NB4 (cell line): ENCODE data around the gene CEBPB.
"Not testable (repeated sequence)": the region's sequence is repeated elsewhere in the genome, so short reads cannot be mapped to it uniquely, and the experiment has no call there.

ENCODE experiments used
- DNase-seq: peaks from one replicate; pipeline ENCODE4 v3.0.0; 2010; ENCODE audit warnings: low read depth
- H3K4me3 ChIP-seq: one replicate; pipeline ENCODE4 v1.5.1; 2011; ENCODE audit warnings: mild to moderate bottlenecking, low read depth, low read length, moderate library complexity
- MYC ChIP-seq: IDR thresholded peaks from 2 replicates; pipeline ENCODE4 v1.6.1; 2011; ENCODE audit warnings: low read depth, low read length
- POLR2A ChIP-seq: IDR thresholded peaks from 2 replicates; pipeline ENCODE4 v1.6.1; 2011; ENCODE audit warnings: mild to moderate bottlenecking; ENCODE audit not compliant: insufficient read length; ENCODE audit errors: extremely low read depth
- TF ChIP-seq, protein P1 (sequence below): IDR thresholded peaks from one replicate; pipeline ENCODE4 v1.5.1; 2012; ENCODE audit warnings: low read depth, low read length
- TF ChIP-seq, protein P2 (sequence below): IDR thresholded peaks from 2 replicates; pipeline ENCODE4 v1.6.1; 2011; ENCODE audit warnings: low read depth, low read length

Gene CEBPB

DNA sequence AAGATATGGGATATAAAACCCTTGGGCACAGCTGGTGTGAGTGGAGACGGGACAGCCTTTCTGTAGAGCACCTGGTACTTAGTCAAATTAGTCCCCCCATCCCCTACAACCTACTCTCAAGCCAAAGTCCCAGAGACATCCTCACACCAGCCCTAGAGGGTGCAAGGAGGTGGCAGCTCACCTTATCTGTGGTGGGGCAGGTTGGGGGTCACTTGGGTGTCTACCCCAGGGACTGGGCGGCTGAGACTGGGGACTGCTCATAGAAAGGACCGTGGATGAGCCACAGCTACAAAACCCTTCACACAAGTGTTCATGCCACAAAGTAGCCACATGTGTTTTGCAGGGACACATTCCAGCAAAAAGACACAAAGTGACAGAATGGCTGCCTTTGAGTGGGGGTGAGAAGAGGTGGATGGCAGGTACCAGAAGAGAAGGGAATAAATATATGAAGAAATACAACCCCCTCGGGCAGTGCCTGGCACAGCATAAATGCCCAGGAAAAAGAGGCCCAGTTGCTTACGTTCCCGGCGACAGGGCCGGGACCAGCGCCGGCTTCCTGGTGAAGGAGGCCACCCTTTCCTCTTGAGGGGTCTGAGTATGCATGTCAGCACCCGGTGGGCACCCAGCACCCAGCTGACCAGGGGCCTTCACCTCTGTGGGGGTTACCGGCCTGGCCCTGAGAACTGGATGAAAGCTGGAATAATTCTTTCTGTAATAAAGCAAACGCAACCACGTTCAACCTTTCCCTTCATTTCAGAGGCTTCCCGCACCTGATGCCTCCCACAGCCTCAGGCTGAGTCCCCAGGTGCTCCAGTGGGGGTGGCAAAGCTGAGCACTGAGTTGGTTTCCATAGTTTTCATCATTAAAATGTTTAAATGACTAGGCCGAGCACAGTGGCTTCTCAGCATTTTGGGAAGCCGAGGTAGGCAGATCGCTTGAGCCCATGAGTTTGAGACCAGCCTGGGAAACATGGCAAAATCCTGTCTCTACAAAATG lies 14.4 kb upstream of the CEBPB start:
- DNase-seq = no peak
- TF ChIP-seq POLR2A (no peak), MYC (no peak)
- TF ChIP-seq, protein P1, sequence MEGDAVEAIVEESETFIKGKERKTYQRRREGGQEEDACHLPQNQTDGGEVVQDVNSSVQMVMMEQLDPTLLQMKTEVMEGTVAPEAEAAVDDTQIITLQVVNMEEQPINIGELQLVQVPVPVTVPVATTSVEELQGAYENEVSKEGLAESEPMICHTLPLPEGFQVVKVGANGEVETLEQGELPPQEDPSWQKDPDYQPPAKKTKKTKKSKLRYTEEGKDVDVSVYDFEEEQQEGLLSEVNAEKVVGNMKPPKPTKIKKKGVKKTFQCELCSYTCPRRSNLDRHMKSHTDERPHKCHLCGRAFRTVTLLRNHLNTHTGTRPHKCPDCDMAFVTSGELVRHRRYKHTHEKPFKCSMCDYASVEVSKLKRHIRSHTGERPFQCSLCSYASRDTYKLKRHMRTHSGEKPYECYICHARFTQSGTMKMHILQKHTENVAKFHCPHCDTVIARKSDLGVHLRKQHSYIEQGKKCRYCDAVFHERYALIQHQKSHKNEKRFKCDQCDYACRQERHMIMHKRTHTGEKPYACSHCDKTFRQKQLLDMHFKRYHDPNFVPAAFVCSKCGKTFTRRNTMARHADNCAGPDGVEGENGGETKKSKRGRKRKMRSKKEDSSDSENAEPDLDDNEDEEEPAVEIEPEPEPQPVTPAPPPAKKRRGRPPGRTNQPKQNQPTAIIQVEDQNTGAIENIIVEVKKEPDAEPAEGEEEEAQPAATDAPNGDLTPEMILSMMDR = no peak
- no peak overlapping the region for H3K4me3 ChIP-seq

DNA sequence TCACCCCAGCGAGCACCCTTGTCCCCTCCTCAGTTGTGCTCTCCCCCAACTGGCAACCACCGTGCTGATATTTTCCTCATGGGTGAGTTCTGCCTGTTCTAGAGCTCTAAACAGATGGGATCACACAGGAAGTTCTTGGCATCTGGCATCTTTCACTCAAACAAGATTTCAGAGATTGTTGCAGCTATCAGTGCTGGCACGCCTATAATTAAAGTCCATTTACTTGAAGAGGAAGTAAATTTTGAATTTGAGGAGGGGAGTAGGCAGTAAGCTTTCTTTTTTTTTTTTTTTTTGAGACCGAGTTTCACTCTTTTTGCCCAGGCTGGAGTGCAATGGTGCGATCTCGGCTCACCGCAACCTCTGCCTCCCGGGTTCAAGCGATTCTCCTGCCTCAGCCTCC lies 12.0 kb upstream of the CEBPB start:
- DNase-seq, H3K4me3 ChIP-seq: not testable (repeated sequence)

DNA sequence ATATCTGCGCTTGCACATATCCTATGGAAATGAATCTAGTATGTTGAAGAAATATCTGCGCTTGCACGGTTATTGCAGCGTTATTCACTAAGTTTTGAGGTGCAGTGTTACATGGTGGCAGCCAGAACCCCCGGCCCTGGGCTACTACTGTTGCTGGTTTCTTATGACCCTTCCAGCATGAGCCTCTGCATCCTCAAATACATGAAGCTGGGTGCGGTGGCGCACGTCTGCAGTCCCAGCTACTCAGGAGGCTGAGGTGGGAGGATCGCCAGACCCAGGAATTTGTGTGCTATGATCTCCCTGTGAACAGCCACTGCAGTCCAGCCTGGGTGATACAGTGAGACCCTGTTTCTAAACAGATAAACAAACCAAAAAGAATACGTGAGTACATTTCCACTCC lies 9.3 kb upstream of the CEBPB start:
- TF ChIP-seq, protein P1 = no peak
- TF ChIP-seq, protein P2, sequence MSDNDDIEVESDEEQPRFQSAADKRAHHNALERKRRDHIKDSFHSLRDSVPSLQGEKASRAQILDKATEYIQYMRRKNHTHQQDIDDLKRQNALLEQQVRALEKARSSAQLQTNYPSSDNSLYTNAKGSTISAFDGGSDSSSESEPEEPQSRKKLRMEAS = no peak
- no peak for TF ChIP-seq MYC
- no peak for TF ChIP-seq POLR2A
- no peak for DNase-seq
- H3K4me3 ChIP-seq = no peak overlapping the region

DNA sequence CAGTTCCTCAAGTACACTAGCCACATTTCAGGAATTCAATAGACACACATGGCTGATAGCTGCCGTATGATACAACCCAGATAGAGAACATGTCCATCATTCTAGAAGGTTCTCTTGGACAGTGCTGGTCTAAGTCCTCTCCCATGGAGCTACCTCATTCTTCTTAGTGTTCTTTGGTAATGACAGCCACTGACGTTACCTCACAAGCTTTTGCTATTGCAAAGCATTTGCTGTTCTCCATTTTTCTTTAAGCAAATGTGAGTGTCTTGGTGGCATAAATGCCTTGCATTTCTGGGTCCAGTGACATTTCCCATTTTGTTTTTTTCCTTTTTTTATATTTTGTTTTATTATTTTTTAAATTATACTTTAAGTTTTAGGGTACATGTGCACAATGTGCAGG lies 8.3 kb upstream of the CEBPB start:
- TF ChIP-seq MYC = no peak
- no peak for TF ChIP-seq POLR2A
- TF ChIP-seq, protein P2 = no peak
- TF ChIP-seq, protein P1 = no peak
- DNase-seq = no peak
- no peak overlapping the region for H3K4me3 ChIP-seq

DNA sequence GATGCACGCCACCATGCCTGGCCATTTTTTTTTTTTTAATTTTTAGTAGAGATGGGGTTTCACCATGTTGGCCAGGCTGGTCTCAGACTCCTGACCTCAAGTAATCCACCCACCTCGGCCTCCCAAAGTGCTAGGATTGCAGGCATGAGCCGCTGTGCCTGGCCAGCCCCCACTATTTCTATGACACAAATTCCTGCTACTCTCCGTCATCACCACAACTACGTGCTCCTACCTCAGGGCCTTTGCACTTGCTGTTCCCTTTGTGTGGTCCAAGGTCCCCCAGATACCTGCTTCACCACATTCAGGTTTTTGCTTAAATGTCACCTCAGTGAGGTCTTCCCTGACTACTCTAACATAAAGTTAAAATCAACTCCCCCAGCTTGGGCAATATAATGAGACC lies 5.2 kb upstream of the CEBPB start:
- TF ChIP-seq, protein P2 = no peak
- TF ChIP-seq MYC = no peak
- TF ChIP-seq POLR2A = no peak
- TF ChIP-seq, protein P1 = no peak
- no peak overlapping the region for H3K4me3 ChIP-seq
- no peak for DNase-seq

DNA sequence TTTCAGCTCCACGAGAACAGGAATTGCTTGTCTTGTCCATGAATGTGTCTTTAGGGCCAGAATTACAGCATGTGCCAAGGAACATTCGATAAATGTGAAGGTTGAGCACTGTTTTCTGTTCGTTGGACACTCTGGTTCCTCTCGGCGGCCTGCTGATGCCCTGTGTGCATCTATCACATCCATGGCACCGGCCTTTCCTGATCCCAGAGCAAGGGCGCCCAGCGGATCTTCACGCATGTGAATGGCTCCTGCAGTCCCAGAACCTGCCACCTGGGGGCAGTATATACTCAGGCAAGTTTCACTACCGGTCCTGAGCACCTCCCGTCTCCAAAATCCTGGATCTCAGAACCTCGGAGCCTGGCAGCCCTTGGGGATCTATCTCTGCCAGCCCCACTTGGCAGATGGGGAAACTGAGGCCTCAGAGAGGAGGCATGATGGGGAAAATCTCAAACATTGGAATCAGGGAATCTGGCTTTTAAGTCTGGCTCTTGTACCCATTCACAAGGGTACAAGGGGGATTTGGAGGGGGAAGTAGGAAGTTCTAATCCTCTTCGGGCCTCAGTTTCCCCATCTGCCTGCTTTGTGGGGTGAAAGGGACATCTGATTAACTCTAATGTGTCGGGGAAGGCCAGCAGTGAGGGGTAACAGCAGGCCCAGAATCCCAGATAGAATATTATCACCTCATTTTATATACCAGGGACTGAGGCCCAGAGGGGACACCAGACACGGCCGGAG lies 4.3 kb upstream of the CEBPB start:
- TF ChIP-seq, protein P1 = peak; percentile 98
- TF ChIP-seq MYC (no peak), POLR2A (no peak)
- TF ChIP-seq, protein P2 = peak; percentile 37
- no peak overlapping the region for H3K4me3 ChIP-seq
- peak; percentile 87 for DNase-seq
